GM23338 (cell line): ENCODE measurements around the gene CELSR3.

Experiments
- CREB1 ChIP-seq: fragments of 250-450 bp; sonication (Bioruptor Pico); IDR thresholded peaks from 2 replicates; pipeline ENCODE4 v1.5.0; 2020; ENCODE audit warnings: low read depth, mild to moderate bottlenecking, moderate library complexity
- CTCF ChIP-seq, 2 experiments: fragments of 200-600 bp in 1 of 2; sonication (generic) in 1 of 2; conservative IDR thresholded peaks; 2 replicates each; pipeline versions ENCODE4 v1.5.1 to v1.6.1; 2016 to 2017; ENCODE audit warnings: antibody characterized with exemption in 2 of 2, low read depth in 2 of 2, mild to moderate bottlenecking in 2 of 2, moderate library complexity in 1 of 2
- ETS1 ChIP-seq: IDR thresholded peaks from 2 replicates; pipeline ENCODE4 v1.6.1; 2016; ENCODE audit warnings: antibody characterized with exemption
- EZH2 ChIP-seq: fragments of 200-600 bp; sonication (generic); IDR thresholded peaks from one replicate; pipeline ENCODE4 v1.8.0; 2017; ENCODE audit warnings: antibody characterized with exemption, mild to moderate bottlenecking, low read depth; ENCODE audit not compliant: unreplicated experiment
- EZH2phosphoT487 ChIP-seq: fragments of 200-600 bp; sonication (generic); IDR thresholded peaks from one replicate; pipeline ENCODE4 v1.8.1; 2018; ENCODE audit warnings: antibody characterized with exemption; ENCODE audit not compliant: unreplicated experiment
- JUNB ChIP-seq: IDR thresholded peaks from one replicate; pipeline ENCODE4 v1.6.1; 2016; ENCODE audit warnings: antibody characterized with exemption; ENCODE audit not compliant: unreplicated experiment
- NANOG ChIP-seq: IDR thresholded peaks from 2 replicates; pipeline ENCODE4 v1.6.1; 2016; ENCODE audit warnings: antibody characterized with exemption, borderline replicate concordance
- POLR2AphosphoS5 ChIP-seq: IDR thresholded peaks from 2 replicates; pipeline ENCODE4 v1.6.1; 2016; ENCODE audit warnings: antibody characterized with exemption, low read depth
- REST ChIP-seq: IDR thresholded peaks from one replicate; pipeline ENCODE4 v1.6.1; 2018; ENCODE audit warnings: antibody characterized with exemption; ENCODE audit not compliant: unreplicated experiment
- ZNF114 ChIP-seq: fragments of 250-450 bp; sonication (Bioruptor Pico); IDR thresholded peaks from 2 replicates; pipeline ENCODE4 v1.5.0; 2020; ENCODE audit warnings: mild to moderate bottlenecking, moderate library complexity

GRCh38 chr3:48672522-48672921 lies 9.8 kb upstream of the CELSR3 start:
- no peak for TF ChIP-seq CTCF (conservative IDR thresholded peaks at IDR 0.05; ENCODE audit: low read depth in 2 of 2)
- TF ChIP-seq JUNB = no peak
- no peak for TF ChIP-seq EZH2phosphoT487
- TF ChIP-seq REST = no peak
- TF ChIP-seq EZH2 = no peak
- TF ChIP-seq POLR2AphosphoS5 = no peak
- no peak for TF ChIP-seq CREB1 (CRISPR knock-in tag)
- no peak for TF ChIP-seq NANOG
- TF ChIP-seq ZNF114 (CRISPR knock-in tag) = no peak
- TF ChIP-seq ETS1 = no peak
